Measurements from ENCODE around the gene NAALADL2. TPM values are rescaled to one million over a fixed set of nuclear protein-coding genes. Genes with fewer than 3 reads are reported as not detected.
A peak's percentile ranks its signal among the peaks of the same experiment; 100 is the strongest.

Gene NAALADL2
- total RNA-seq, 1 donor from 2014 or later, result 1.3 TPM

DNA sequence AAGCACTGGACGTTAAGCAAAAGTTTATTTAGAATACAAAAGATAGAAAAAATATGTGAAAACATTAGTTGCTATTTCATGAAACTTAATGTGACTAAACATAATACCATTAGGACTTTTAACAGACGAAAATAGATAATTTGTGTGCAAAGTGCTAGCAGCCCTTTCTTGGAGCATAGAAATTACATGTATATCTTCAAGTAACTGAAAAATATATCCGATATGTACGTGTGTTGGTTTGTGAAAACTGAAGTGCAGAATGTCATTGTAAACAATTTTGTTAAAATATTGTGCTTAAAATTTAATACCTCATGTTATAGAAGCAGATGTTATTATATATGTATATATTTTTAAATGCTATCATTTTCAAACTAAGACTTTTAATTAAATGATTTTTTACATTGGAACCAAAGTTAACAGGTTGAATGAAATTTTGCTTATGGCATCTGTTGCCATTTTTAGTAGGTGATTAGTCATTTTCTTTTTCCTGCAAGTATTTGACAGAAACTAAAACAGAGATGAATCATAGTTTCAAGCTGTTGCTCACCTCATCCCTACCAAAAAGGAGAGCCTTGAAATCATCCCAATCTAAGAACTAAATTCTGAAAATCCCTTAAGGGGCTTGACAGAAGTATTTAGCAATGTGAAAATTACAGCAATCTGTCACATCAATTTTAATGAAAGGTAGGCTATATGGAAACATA, 334.8 kb downstream of the NAALADL2 start:
- DNase-seq (ENCODE audit: extremely low read depth, low read depth, low spot score), result no peak

DNA sequence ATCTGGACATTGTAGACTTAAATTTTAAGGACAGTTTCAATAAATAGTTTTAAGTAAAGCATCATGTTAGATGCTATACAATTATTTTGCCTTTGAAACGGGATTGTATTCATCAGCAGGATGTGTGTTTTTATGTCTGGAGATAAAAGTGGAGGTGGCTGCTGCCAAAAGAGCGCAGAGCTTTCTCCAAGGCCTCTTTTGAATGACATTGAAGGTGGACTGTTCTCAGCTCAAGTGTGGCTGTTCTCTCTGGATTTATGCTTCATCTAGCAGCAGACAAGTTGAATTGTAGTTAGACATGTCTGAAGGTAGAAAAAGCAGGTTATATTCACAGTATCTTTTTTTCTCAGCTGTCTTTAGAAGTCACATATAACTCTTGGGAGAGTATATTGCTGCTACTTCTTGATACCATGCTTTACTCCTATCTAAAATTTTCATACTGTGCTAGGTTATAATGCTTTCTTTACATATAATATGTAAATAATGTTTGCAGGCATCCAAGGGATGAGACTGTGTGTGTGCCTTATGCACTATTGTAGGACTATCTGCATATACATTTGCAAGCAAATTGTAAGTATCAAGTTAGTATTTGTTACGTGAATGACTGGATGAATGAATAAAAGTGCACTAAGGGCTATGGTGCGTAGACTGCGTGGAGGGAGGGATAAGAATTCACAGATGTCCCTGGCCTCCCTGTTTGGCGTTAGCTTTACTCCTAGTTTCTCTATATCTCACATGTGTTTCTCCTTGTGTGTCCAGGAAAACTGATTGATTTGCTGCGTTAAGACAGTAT, 340.1 kb downstream of the NAALADL2 start:
- no peak for DNase-seq (ENCODE audit: extremely low read depth, low read depth, low spot score)

DNA sequence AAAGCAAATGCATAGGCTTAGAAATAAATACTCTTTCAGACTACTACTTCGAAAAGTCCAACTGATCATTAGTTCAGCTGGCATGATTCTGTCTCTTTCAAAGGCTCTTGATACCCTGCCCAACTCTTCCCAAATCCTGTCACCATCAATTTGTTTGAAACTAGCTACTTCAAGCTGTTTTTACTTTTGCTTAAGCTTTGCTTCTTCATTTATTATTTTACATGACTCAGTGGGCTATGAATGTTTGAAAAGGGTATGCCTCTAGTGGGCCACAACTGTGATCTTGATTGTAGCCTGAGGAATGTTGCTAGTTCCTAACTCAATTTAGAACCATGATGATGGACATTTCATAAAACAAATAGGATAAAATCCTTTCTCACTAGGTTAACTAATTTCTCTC, 340.8 kb downstream of the NAALADL2 start:
- DNase-seq (ENCODE audit: extremely low read depth, low read depth, low spot score), result no peak

DNA sequence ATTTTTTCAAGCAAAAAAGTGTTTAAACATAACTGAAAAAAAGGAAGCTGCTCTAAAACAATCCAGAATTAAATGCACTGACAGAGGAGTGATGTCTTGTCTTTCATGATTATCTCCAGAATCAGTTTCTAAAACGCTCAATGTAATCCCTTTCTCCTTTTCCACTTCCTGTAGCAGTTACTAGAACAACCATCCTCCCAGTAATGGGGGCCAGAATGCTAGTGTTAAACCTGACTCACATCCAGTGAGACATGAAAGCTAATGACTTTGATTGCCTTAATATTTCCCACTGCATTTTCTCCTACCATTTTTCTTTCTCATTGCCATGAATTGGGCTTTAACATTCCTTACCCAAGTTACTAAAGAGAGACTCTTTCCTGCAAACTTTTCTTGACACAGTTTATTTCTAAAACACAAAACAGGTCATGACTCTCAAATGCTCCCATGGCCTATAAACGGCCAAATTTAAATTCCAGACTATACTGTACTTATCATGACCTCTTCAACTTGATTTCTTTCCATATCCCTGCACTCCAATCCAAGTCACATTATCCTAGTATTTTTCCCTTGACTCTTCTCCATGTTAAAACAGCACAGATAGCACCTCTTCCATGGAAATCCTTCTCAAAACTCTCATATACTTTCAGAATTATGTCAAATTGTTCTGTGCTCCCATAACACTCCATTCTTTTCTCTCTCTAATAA, 341.4 kb downstream of the NAALADL2 start:
- no peak for DNase-seq (ENCODE audit: extremely low read depth, low read depth, low spot score)

DNA sequence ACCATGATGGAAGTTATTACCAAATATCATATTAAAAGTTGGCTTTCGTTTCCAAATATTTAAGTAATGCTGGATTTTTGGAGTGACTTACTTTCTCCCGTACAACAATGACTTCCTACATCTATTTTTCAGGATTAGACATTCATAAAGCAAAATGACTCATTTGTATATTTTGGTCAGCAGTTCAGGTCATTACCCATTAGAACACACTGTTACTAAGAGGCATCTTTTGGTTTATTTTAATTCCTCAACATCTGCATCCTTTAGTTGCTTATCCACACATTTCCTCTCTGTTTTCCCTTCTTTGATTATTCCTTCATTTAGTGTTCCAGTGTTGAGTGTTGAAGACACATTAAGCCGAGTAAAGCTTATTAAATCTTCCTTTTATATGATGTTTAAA, 348.2 kb downstream of the NAALADL2 start:
- DNase-seq (ENCODE audit: extremely low read depth, low read depth, low spot score), result no peak

DNA sequence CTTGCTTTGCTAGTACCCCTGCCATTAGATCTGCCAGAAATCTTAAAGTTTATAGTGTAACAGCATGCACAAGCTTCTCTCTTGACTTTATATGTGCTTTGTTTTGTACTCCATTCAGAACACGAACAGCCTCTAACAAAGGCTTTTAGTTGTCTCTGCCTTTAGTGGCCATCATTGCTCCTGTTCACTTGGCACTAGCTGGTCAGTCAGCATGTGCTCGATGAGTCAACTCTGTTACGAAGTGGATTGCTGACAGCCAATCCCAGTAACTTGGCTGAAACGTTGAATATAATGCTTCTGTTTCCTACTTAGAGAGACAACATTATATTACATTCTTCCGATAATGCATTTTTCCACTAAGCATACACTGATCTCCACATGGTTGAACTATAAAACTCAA, 349.2 kb downstream of the NAALADL2 start:
- no peak for DNase-seq (ENCODE audit: extremely low read depth, low read depth, low spot score)

DNA sequence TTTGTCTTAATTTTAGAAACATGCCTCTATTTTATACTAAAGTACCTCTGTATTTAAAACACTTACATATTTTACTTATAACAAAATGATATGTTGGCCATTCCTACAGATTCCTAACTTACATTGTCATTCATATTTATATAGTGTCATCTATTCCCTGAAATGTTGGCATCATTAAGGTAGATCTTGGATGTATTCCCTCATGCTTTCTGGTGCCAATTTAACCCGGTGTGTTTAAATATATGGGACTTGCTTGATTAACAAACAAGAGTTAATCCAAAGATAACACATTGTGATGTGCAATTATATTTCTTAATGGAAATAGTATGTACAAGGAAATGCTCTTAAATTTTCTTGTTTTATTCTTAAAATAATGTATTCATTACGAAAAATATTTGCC, 352.3 kb downstream of the NAALADL2 start:
- DNase-seq (ENCODE audit: extremely low read depth, low read depth, low spot score), result no peak

DNA sequence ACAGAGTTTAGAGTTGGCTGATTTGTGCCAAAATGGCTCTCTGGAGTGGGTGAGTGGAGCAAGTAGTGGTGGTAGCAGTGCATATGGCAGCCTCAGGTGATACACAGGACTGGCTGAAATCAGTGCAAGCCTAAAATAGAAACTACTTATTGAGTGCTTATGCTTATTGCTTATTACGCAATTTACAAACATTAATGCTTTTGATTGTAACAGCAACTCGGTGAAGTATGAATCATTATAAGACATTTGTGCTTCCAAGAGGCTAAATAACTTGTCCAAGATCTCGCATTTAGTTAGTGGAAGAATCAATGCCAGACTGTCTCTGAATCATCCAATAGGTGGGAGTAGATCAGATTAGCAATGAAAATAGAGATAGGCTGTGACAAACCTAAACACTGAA, 353.8 kb downstream of the NAALADL2 start:
- no peak for DNase-seq (ENCODE audit: extremely low read depth, low read depth, low spot score)

DNA sequence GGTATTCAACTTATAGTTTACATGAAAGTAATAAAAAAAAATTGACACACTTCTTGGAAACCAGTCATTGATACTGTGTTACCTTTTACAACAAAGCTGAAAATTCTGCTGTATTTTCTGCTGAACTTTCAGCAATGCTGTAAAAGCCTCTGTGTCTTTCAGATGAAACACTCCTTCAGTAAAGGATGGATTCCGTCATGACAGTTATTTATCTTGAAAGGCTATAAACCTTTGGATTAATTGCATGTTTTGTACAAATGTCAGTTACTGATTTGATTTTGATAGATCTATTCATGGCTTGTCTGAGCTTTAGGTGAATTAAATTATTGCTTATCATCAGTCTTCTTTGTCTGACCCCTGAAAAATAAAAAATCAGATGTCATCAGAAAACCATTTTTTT, 355.1 kb downstream of the NAALADL2 start:
- DNase-seq (ENCODE audit: extremely low read depth, low read depth, low spot score), result no peak

DNA sequence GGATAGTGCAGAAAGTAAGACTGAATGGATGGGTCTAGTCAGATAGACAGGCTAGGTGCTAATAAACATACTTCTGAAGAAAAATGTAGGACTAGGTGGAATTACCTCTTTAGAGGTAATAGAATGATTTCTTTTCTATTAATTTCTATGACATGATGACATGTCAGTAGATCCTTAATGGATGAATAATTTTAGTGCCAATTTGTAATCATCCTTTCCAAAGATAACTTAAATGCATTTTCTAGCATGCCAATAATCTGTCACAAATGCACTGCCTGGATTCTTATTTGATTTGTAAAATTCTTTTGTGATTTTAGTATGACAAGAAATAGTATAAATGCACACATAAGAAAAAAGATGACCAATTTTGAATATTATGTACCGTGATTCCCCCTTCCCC, 356.7 kb downstream of the NAALADL2 start:
- DNase-seq (ENCODE audit: extremely low read depth, low read depth, low spot score), result no peak

DNA sequence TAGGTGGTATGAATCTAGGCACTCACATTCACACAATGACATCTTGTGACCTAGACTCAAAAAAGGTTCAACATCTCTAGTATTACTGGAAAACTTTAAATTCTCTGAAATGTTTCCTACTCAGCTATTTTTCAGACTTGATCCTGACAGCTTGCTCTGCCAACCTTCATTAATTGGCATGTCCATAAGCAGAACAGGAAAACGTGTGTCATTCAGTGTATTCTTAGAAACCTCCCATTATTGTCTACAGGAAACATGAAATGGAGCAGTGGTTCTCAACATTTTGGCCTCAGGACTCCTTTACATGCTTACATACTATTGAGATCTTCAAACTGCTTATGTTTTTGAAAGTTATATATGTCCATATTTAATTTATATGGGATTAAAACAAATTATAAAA, 363.2 kb downstream of the NAALADL2 start:
- DNase-seq (ENCODE audit: extremely low read depth, low read depth, low spot score), result peak; percentile 60

DNA sequence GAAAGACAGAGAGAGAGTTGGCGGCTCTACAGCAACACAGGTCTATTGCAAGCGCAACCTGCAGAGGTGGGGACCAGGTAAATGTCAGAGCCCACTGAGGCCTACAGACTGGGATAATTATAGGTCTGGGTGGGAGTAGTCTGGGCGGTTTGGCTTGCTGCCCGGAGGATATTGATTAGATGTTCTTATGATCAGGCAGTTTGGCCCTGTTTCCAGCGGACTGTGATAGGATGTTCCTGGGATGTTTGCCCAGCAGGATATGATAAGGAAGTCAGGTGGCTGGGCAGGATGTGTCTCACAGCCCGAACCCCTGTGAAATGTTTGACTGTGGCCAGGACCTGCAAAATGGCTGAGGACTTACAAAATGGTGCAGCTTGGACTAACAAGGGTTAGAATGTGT, 364.9 kb downstream of the NAALADL2 start:
- no peak for DNase-seq (ENCODE audit: extremely low read depth, low read depth, low spot score)

DNA sequence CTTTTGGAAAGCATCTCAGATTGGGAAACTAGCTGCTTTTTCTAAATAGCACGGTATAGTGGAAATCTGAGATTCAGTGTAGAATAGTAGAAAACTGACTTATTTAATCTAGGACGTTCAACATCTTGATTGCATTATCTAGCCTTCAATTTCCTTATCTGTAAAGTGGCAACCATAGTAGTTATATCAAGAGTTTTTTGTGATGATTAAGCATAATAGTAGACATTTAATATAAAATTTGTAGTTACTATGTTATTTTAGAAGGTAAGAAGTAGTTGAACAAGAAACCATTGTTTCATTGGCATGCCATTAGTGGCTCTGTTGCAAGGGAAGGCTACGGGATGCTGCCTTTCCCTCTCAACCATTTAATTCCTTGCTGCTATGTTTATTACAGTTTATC, 367.3 kb downstream of the NAALADL2 start:
- DNase-seq (ENCODE audit: extremely low read depth, low read depth, low spot score), result no peak

DNA sequence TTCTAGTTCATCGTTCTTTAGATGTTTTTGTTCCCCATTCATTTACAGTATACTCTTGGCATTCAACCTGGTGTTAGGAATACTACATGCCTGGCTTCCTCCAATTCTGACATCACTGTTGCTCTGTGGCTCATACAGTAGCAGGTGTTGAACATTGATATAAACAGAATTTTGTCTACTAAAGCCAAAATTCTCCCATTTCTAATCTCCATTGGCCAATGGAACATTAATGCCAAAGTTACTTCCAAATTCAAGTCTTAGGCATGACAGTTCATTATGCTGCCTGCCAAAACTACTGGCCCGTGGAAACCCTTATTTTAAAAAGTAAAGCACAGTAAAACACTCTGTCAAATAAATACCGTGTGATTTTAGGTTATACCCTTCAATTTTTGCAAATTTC, 368.0 kb downstream of the NAALADL2 start:
- no peak for DNase-seq (ENCODE audit: extremely low read depth, low read depth, low spot score)

DNA sequence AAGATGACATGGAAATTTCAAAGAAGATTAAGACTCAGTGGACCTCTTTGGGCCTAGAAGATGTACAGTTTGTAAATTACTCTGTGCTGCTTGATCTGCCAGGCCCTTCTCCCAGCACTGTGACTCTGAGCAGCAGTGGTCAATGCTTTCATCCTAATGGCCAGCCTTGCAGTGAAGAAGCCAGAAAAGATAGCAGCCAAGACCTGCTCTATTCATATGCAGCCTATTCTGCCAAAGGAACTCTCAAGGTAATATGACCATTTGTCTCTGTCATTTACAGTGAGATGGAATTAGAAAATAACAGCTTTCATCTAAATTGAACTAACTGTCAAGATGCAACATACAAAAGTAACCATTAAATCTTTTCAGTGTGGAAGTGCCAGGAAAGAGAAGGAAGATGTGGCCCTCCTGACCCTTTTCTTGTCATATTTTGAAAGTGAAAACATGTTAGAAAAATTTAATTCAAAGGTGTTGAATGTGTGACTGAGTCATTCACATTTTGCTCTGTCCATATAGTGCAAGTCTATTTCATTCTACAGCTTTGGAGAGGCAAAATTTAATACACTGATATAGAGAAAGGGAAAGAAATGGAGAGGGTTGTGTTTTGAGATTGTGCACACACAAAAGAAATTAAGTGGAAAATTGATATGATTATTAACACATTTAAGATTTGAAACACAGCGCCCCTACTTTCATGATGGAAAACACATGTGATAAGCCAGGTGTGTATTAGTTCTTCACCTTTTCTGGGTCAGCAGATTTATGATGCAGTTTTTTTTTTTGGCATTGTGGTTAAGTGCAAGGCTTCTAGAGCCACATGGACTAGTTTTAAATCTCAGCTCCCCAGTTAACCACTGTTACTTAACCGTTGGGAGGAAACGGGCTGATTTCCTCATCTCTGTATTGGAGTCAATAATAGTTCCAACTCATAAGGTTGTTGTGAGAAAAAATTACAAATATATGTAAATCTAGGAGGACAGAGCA, 375.1 kb downstream of the NAALADL2 start:
- DNase-seq (ENCODE audit: extremely low read depth, low read depth, low spot score), result no peak

DNA sequence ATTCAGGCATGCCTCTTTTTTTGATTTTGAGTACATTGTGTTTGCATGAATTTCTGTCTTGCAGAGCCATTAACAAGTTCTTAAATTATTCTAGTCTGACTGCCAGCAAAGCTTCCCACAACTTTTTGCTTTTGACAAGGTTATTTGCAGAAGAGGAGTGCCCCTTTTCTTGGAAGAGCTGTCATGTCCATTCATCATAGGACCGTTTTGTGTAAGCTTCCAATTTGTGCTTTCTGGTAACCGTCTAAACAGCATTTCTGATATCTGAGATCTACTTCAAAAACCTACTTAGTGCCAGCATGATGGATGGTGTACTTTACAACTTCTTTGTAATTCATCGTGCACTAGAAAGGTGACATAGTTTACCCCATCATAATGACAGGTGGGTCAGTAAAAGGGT, 379.7 kb downstream of the NAALADL2 start:
- DNase-seq (ENCODE audit: extremely low read depth, low read depth, low spot score), result no peak

DNA sequence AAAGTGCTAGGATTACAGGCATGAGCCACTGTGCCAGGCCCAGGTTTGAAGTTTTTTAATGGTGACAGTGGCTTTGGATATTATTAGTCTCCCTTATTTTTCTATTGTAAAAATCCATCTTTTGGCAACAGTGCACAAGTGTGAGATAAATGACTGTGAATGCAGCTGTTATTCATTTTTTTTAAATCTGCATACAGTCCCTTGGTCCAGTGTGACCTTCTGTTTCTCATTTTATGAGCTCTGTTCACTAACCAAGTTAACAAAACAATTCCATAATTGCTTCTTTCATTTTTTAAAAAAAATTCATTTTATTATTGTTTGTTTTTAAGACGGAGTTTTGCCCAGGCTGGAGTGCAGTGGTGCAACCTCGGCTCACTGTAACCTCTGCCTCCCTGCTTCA, 381.8 kb downstream of the NAALADL2 start:
- DNase-seq (ENCODE audit: extremely low read depth, low read depth, low spot score), result no peak

DNA sequence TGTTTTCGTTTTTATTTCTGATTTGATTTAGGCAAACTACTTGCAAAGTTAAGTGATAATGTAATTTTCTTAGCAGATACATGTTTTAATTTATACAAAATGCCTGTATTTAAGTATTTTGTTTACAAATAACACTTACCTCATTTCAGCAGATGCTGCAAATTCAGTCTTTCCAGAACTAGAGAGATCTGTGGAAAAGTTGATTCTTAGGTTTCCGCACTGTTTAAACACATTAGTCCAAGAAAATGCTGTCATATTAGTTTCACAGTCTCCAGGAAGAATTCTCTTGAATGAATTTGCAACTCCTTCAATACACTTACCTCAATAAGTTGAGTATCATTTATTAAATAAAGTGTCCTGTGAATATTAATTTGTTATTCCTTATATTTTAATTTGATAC, 383.1 kb downstream of the NAALADL2 start:
- DNase-seq (ENCODE audit: extremely low read depth, low read depth, low spot score), result no peak

DNA sequence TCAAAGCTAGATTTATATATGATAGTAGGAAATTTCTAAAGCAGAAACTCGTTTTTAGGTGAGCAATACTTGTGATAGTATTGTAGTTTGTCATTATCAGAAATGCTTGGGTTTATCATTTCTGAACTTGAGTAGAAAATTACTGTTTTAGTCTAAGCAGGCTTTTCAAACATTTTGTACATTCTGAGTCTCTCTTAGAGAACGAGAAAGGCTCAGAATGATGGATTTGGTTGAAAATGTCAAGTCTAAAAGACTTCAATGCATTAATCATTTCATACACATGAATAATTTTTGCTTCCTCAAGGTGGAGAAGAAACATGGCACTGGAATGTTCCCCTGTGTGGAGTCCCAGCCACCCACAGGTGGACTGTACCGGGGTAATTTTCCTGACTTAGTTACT, 387.1 kb downstream of the NAALADL2 start:
- DNase-seq (ENCODE audit: extremely low read depth, low read depth, low spot score), result no peak

DNA sequence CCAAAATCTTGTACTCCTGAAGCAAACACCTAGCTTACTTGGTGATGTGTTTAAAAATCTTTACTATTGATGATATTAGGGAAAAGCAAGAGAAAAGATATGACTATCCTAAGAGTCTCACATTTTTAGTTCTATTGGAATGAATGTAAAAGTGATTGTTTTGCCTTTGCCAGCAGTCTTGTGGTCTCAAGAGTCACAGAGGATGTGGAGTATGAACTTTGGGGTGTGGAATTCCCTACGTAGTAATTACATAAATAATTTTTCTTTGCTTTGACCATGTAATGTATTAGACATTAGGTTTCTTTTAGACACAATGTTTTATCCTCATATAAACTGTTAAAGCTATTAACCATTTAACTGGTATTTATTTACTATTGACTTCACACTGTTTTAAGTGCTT, 387.6 kb downstream of the NAALADL2 start:
- no peak for DNase-seq (ENCODE audit: extremely low read depth, low read depth, low spot score)

DNA sequence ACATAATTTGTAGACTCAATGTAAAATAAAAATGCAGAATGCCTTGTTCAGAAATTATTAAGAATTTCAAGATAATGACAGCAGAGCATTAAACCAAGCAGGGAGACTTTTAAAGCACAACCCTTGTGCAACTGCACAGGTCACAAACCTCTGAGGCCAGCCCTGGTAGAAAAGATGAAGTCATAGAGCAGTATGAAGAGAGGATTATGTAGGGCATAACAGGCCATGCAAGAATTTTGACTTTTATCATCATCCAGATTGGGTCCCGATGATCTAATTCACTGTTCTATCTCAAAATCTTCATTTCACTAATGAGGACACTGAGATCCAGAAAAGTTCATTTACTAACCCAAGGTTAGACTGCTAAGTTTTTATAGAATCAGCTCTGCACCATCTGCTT, 388.5 kb downstream of the NAALADL2 start:
- DNase-seq (ENCODE audit: extremely low read depth, low read depth, low spot score), result no peak
